ENCODE data around the gene MYO16.

- TF ChIP-seq CTCF (IDR thresholded peaks at IDR 0.05): no peak
- TF ChIP-seq ZFX (IDR thresholded peaks at IDR 0.05; ENCODE audit: borderline replicate concordance): no peak
These were observed 620.5 kb downstream of the MYO16 start for GRCh38 chr13:109249780-109250528.
